ENCODE data around the gene ARL10. TPM values are rescaled to one million over a fixed set of nuclear protein-coding genes. Genes with fewer than 3 reads are reported as not detected.

Gene ARL10
- total RNA-seq, 1 donor, result 13.4 TPM

DNA sequence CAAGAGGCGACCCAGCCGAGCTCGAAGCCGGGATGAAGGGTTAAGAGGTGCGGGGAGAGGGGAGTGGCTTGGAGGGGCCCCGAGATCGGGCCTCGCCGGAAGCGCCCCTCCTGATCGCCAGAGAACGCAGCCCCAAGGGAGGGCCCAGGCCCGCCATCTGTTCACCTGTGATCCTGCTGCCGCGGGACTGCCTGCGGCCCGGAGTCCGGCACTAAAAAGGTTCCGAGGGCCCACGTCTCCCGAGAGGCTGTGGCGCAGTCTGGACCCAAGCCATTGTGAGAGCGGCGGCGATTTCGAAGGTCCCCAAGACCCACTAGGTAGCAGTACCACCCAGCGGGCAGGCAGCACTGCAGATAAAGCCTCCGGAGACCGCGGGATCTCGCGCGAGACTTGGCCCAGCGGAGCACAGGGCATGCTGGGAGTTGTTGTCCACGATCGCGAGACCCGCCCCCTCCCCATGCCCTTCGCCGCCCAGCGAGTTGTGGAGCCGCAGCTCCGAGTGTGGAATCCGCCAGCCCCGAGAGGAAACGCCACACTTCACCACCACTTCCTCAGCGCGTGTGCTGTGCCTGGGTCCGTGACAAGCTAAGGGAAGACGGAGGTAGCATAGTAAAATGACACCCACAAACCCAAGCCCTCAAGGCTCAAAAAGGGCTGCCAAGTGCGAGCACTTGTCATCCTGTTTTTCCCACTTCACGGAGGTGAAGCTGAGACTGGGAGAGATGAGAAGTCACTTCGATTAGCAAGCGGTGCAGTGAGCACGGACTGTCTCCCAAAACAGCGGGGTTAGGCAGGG is 3.7 kb upstream of the ARL10 start, which contains the start of gene KIAA1191:
KIAA1191 (minus strand) TSS at position 328 of the 796 bp plus-strand sequence. CDS start 2,256 bp downstream, outside the sequence.
- peak within 1 kb of the TSS; percentile 97 for H3K4me3 ChIP-seq (ENCODE audit: low read depth, low read length)
- DNase-seq (ENCODE audit: low read depth), result peak; percentile 94
- TF ChIP-seq CTCF (IDR thresholded peaks at IDR 0.05; ENCODE audit: insufficient read depth, low read depth, low read length), result peak; percentile 18

DNA sequence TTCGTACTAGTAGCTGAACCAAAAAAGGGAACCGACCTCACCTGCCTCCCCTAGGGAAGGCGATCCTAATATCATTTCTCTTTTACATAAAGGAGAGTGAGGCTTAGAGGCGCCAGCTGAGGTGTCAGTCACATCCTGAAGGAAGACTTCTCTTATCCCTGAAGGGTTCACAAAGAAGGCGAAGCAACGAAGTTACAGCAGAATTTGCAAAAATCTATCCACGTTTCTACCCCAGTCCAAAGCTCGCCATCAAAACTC is 3.1 kb upstream of the ARL10 start:
- no peak for TF ChIP-seq CTCF (IDR thresholded peaks at IDR 0.05; ENCODE audit: insufficient read depth, low read depth, low read length)
- peak overlapping the region; percentile 97 for H3K4me3 ChIP-seq (ENCODE audit: low read depth, low read length)
- no peak for DNase-seq (ENCODE audit: low read depth)

DNA sequence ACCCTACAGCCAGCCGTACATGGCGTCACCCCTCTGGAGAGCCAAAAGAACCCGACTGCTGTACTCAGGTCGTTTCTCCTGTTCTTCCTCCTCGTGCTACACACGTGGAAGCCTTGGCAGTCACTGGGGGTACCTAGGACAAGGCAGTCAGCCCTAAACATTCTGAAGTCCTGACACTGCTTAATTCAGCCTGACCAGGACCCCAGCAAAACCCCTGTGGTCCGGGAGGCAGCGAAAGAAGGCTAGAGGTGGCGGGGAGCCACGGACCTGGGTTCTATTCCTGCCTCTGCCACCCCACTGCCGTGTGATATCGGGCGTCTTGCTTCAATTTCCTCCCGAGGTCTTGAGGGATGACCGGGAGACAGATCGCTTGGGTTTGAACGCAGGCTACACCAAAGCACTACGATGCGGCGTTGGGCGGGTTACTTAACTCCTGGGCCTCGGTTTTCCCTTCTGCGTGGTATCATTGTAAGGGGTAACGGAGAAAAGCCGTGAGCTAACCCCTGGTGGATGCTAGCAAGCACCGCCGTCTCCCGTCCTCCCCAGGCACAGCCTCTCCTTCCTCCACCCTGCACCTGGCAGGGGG is 429 bp upstream of the ARL10 start:
- peak overlapping the region; percentile 71 for H3K4me3 ChIP-seq (ENCODE audit: low read depth, low read length)
- TF ChIP-seq CTCF (IDR thresholded peaks at IDR 0.05; ENCODE audit: insufficient read depth, low read depth, low read length), result no peak
- no peak for DNase-seq (ENCODE audit: low read depth)

- H3K4me3 ChIP-seq (ENCODE audit: low read depth, low read length), result peak overlapping the region; percentile 71
- no peak for TF ChIP-seq CTCF (IDR thresholded peaks at IDR 0.05; ENCODE audit: insufficient read depth, low read depth, low read length)
- no peak for DNase-seq (ENCODE audit: low read depth)
These were observed 1.1 kb downstream of the ARL10 start for GRCh38 chr5:176366232-176366894.

DNA sequence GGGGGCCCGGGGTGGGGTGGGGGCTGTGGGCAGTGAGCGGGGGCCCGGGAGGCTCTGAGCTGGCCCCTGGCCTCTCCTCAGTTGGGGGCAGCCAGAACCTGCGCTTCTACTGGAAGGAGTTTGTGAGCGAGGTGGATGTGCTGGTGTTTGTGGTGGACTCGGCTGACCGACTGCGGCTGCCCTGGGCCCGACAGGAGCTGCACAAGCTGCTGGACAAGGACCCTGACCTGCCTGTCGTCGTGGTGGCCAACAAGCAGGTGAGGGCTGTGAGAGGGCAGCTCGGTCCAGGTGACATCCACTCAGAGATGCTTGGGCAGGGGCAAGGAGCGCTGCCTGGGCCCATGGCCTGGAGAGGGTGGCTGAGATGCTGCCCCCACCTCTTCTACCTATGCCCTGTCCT is 3.4 kb downstream of the ARL10 start:
- no peak overlapping the region for H3K4me3 ChIP-seq (ENCODE audit: low read depth, low read length)
- DNase-seq (ENCODE audit: low read depth), result no peak
- TF ChIP-seq CTCF (IDR thresholded peaks at IDR 0.05; ENCODE audit: insufficient read depth, low read depth, low read length), result no peak

DNA sequence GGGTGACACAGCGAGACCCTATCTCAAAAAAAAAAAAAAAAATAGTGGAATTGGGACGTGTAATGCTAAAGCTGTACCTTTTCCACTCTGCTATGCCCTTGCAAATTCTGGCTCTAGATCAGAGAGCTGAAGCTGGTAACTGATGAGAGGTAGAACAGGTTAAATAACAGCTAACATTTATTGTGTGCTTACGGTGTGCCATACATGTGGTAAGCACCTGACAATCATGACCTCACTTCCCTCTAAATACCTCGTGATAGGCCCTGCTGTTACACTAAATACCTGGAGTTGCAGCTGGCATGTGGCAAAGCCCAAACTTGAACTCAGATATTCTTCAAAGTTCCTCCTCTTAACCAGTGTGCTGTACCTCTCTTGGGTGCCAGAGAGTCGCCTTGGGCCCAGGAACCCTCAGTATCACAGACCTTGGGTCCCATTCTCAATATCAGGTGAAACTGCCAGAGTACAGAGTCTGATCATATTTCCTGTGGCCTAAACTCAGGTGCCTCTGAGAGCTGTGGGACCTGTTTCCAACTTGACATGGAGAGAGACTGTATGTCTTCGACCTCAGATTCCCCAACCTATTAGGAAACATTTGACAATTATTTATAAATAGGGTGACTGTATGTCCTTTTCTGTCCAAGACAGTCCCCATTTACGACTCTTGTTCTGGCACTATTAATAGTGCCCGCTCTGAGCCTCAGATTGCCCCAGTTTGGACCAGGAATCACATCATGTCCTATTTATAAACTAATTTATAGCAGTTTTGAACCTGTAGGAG is 4.8 kb downstream of the ARL10 start:
- DNase-seq (ENCODE audit: low read depth), result no peak
- no peak overlapping the region for H3K4me3 ChIP-seq (ENCODE audit: low read depth, low read length)
- TF ChIP-seq CTCF (IDR thresholded peaks at IDR 0.05; ENCODE audit: insufficient read depth, low read depth, low read length), result no peak
